D721Med (cell line): ENCODE results near the gene APBB1IP.
"Not testable (repeated sequence)": the region's sequence is repeated elsewhere in the genome, so short reads cannot be mapped to it uniquely, and the experiment has no call there.

Experiments
- DNase-seq: peaks from one replicate; pipeline ENCODE4 v3.0.0; 2011; ENCODE audit warnings: low spot score; ENCODE audit not compliant: insufficient read length
- FAIRE-seq: peaks from 2 replicates; lab custom pipeline; 2011; peaks lifted over from hg19 to GRCh38; lab: Jason Lieb, UNC
- TF ChIP-seq, protein P1 (sequence below): IDR thresholded peaks from 2 replicates; pipeline ENCODE4 v1.5.1; 2012; ENCODE audit warnings: mild to moderate bottlenecking, control low read depth; ENCODE audit not compliant: insufficient read depth; ENCODE audit errors: missing control alignments

APBB1IP gene

DNA sequence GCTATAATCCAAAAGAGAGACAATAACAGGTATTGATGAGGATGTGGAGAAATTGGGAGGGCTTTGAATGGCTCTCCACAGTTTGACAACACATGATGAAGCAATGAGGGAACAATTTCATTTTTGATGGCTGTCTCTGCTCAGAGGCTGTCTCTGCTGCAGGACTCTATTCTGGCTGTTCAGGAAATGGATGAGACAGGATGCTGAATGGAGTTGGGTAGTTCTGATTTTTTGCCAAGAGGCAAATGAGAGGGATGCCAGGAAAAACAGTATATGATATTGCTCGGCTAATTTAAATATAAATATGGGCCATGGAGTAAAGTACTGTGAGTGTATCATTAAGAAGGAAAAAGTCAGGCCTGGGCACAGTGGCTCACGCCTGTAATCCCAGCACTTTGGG lies 16.8 kb downstream of the APBB1IP start:
- TF ChIP-seq, protein P1, sequence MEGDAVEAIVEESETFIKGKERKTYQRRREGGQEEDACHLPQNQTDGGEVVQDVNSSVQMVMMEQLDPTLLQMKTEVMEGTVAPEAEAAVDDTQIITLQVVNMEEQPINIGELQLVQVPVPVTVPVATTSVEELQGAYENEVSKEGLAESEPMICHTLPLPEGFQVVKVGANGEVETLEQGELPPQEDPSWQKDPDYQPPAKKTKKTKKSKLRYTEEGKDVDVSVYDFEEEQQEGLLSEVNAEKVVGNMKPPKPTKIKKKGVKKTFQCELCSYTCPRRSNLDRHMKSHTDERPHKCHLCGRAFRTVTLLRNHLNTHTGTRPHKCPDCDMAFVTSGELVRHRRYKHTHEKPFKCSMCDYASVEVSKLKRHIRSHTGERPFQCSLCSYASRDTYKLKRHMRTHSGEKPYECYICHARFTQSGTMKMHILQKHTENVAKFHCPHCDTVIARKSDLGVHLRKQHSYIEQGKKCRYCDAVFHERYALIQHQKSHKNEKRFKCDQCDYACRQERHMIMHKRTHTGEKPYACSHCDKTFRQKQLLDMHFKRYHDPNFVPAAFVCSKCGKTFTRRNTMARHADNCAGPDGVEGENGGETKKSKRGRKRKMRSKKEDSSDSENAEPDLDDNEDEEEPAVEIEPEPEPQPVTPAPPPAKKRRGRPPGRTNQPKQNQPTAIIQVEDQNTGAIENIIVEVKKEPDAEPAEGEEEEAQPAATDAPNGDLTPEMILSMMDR, result no peak
- DNase-seq, result no peak
- FAIRE-seq, result no peak

DNA sequence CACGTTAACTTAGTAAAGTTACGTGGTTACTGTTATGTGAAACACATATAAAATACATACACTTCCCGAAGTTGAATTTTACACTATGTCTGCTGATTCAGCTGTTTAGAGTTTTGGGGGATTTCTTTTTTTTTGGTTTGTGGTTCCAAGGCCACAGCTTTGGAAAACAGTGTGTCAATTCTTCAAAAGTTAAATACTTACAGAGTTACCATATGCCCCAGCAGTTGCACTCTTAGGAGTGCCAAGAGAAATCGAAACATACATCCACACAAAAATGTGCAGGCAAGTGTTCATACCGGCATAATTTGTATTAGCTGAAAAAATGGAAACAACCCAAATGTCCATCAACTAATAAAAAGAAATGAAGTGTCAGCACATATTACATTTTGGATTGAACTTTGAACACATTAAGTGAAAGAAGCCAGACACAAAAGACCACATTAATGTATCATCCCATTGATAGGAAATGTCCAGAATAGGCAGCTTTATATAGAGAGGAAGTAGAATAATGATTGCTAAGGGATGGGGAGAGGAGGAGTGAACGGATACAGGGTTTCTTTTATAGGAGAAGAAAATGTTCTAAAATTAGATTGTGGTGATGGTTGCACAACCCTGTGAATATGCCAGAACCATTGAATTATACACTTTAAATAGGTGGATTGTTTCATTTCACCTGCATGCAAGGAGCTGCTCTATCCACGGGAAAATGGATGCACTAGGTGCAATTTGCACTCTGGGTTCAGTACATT lies 17.6 kb downstream of the APBB1IP start:
- DNase-seq (no peak), FAIRE-seq (no peak)
- TF ChIP-seq, protein P1, result no peak

DNA sequence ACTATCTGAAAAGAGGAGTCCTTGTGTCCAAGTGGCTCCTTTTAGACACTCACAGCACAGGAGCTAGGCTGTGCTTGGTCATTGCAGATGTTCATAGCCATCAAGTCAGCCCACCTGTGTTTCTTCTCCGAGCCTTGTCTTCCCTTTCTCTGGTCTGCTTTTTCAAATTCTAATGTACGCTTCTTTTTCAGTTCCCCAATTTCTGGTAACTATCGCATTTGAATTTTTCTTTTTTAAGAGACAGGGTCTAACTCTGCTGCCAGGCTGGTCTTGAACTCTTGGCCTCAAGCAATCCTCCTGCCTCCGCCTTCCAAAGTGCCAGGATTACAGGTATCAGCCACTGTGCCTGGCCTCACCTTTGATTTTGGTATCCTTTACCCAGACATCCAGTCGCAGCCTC lies 18.9 kb downstream of the APBB1IP start:
- DNase-seq (no peak), FAIRE-seq (no peak)
- TF ChIP-seq, protein P1, result no peak

DNA sequence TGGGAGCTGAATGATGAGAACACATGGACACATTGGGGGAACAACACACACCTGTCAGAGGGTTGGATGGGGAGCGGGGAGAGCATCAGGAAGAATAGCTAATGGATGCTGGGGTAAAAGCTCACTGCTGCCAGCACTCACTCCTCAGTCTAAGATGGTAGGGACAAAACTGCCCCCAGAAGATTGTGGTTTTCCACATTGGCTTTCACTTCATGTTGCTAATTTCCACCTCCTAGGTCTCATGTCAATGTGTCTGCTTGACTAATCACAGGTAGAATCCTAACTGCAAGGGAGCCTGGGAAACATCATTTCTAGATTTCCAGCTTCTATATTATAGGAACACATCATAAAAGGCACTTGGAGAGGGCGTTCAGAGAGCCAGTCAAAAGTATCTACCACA lies 22.6 kb downstream of the APBB1IP start:
- FAIRE-seq (no peak), DNase-seq (no peak)
- TF ChIP-seq, protein P1, result no peak

DNA sequence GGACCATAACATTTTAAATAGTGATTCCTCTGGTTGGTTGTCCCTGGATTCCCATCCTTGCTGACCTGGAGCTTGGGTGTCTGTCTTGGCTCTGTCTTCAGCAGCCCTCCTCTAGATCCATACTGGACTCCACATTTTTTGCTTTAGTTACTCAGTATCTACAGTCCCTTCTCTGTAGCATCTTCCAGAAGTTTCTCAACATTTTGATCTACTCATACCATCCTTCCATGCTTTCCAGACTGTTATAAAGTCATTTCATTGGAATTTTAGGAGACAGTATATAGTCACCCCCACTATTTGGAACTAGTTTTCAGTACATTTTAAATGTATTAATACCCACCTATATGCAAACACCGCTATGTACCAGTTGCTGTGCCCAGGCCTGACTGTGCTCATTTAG lies 25.8 kb downstream of the APBB1IP start:
- TF ChIP-seq, protein P1, result no peak
- FAIRE-seq, result no peak
- DNase-seq, result no peak

DNA sequence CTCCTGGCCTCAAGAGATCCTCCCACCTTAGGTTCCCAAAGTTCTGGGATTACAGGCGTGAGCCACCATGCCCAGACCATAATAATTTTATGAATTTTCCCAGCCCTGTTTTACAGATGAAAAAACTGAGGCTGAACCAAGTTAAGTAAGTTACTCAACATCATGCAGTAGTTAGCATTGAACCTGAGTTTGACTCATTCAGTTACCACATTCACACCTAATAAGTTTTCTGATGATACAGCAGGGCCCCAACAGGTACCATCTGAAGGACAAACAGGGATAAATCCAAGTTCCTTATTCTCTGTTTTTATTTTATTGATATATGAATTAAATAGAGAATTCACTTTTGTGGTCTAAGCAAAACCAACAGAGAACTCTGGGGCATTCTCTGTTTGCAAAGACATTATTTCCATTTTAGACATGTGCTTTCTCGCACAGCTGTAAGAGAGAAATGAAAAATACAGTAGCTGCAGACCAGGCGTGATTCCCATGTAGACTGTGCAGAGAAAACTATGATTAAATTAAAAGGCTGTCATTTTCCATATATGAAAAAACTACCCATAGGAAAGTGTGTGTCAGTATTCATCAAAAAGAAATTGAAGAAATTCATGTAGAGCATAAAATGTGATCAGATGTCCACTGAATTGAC lies 26.6 kb downstream of the APBB1IP start:
- no peak for FAIRE-seq
- no peak for DNase-seq

DNA sequence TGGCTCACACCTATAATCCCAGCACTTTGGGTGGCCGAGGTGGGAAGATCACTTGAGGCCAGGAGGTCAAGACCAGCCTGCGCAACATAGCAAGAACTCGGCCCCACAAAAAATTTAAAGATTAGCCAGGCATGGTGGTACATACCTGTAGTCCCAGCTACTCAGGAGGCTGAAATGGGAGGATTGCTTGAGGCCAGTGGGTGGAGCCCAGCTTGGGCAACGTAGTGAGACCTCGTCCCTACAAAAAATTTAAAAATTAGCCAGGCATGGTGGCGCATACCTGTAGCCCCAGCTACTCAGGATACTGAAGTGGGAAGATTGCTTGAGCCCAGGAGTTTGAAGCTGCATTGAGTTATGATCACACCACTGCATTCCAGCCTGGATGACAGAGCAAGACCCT lies 28.4 kb downstream of the APBB1IP start:
- not testable (repeated sequence) for FAIRE-seq, DNase-seq

More for the DNA sequence above, 26.6 kb downstream of the APBB1IP start:
- TF ChIP-seq, protein P1, result no peak
